Hepatic stellate cell (primary cell): ENCODE results near the gene DLG2.

Source experiments
- DNase-seq: peaks from one replicate; pipeline ENCODE4 v3.0.0; 2011; ENCODE audit warnings: low spot score

Gene DLG2

DNA sequence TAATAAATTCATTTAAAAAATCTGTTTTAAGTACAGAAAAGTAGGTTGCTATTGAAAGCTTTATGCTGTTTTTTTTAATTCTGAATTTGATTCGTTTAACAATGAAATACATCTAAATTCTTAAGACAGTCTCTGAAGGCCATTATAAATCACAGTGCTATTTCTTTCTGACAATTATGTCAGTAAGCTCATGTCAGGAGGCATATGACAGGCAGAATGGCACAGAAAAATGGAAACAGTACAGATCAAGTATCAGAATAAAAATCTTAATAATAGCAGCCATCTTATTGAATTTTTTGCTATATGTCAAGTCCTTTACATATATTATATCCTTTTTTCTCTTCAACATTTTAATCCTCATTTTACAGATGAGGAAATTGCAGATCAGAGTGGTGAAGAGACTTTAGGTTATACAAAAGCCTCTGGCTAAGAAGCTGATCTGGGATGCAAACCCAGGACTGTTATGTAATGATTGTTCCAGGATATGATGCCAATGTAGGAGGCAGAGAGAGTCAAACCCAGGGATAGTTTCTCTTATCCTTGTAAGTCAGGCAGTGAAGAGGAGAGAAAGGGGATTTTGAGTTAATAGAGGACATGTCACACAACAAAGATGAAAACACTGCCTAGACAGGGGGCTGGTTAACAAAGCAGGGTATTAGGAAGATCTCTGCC is 2057.9 kb downstream of the DLG2 start:
- no peak for DNase-seq

DNA sequence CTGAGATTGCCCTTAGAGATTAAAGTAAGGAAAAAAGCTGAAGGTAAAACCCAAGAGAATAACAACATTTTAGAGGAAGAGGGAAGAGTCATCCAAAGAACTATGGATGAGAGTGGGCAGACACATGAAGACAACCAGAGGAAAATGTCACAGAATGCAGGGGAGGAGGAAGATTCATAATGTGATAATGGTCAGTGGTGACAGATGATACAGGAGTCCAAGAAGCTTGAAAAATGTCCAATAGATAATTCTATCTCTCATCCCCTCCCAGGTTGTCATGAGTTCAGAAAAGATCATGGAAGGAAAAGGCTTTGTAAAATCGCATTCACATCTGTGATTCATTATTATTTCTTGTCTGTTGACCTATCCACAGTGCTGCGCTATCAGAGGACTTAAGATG is 2058.6 kb downstream of the DLG2 start:
- DNase-seq = no peak

DNA sequence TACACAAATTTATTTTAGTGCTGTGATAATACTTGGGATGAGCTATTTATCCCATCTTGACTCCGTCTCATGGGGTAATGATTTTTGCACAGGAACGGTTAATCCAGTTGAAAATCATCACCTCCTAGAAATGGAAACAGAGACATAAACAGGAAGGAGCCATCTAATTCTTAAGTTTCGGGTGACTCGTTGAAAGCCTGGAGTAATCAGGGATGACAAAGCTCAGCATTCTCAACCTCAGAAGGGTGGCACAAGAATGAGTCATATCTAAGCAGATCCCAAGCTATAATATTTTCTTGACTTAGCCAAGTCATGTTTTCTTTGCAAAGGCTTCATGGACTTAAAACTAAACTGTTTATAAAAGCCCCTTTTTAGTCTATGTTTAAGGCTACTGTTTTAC is 2060.2 kb downstream of the DLG2 start:
- no peak for DNase-seq

DNA sequence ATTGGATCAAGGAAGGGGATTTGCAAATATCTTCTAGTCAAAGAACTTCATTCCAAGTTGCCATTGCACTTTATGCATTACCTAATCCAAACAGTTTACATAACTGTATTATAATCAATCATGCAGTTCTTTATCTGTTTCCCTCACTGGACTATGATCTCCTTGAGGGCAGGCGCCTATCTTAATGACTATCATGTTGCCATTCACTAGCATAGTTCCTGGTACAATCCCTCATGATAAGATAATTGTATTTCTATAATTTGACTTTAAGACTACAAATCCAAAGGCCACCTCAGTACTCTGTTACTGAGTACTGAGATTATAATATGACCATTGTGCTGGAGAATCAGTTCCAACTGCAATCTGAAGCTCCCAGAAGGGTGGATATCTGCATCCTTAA is 2062.3 kb downstream of the DLG2 start:
- DNase-seq = no peak

DNA sequence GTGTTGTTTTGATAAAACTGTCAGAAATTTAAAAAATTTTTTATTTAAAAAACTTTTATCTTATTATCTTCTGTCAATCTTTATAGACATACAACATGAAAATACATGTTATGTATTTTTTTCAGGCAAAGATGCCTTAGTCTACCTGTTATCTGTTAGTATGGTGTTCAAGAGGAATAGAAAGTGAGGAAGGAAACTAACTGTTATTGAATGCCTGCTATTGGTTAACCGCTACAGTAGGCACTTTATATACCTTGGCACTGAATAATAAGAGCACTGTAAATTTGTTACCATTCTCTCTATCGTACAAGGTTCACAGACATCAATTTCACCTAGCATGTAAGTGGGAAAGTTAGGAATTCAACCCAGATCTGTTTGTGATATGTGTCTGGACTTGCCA is 2068.9 kb downstream of the DLG2 start:
- no peak for DNase-seq

DNA sequence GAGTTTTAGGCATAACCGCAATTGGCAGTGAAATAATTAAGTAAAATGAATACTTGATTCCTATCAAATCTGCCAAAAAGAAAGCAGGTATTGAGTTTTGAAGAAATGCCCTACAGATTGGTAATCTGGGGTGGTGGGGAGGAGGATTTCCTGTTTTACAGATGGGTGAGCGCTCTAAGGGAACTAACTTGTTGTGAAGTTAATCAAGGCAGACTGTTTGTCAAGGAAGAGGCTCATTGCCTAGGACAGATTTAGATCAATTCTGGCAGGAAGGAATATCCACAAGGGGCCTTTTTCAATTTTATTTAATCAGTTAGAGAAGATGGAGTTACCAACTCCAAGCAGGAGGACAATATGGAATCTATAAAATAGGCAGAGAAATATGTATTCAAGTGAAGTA is 2069.5 kb downstream of the DLG2 start:
- no peak for DNase-seq

DNA sequence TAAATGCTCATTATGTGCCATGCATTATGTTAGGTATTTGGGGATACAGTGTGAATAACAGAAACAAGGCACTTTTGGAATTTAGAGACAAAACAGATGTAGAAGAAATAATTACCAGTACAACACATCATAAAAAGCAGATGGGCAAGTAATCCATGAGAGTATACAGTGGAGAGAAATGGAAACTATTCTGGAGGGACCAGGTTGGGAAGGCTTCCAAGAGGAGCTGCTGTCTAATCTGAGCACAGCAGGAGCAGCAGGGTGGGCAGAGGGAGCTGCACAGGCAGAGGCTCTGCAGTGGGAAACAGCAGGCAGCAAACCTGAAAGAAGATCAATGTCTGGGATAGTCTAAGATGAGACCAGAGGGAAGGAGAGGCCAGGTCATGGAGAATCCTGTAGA is 2072.3 kb downstream of the DLG2 start:
- no peak for DNase-seq

DNA sequence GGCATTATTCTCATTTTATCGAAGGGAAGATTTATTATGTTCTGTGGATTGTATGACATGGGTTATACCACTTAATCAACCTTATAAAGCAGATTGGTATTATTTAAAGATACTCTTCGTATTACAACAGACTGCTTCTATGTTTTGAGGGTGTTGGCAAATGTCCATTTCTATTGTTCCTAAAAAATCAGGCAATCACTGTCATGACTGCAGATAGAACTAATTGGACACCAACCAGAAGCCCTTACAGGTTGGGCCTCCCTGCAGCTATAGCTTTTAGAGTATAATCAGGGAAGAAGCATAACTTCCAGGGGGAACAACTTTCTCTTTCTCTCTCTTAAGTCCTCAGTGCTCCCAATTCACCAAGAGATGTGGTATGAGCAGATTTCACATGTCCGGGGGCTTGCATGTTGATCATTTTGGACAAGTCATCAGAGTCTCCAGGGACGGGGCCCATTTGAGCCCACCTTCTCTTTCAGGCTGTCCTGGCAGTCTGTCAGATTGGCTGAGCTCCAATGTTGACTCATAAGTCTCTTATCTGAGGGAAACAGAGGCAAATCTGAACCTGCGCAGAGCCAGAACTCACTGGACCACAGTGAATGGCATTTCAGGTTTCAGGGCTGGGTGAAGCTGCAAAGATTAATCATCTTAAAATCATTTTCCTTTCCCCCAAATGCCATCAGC is 2077.0 kb downstream of the DLG2 start:
- no peak for DNase-seq

DNA sequence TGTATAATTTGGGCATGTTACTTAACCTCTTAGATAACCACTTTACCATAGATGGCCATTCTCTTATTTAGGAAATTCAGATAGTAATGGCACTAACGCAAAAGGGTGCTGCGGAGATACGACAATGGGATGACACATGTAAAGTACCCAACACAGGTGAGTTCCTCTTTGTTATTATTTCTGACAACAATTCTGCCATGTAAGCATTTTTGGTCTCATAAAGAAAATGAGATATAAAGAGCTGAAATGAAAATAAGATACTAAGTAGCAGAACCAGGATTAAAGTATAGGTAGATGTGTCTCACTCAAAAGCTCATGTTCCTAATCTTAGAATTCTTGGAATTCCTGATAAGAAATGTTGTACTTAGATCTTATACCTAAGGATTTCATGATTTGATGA is 2080.8 kb downstream of the DLG2 start:
- DNase-seq = no peak

DNA sequence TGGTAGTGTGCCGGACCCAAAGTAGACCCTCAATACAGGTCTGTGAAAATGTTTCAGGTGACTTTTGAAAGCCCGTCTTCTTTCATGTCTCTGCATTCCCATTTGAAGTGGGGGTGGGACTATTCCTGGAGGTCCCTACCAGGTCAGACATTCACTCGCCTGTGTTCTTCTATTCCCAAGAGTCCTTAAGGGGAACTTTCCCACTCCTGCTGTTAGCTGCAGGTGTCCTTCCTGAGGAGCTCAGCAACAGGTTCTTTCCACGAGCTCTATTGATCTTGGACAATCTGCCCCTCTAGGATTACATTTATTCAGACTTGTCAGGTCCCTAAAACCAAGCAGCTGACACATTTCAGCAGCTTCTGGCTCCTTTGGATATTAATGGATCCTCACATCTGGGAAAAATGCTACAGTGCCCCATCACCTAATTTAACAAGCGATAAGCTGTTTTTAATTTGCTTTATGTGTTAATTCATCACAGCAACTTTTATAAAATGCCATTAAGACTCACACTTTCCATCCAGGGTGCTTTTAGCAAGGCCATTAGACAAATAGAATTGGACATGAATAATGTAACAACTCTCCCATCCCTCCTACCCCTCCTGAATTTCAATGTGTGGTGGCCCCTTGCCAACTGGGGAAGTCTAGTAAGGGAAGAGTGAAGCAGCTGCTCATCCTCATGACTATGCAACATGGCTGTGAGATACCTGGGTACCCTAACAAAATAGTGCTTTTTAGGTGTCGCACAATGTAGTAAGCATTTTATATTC is 2081.5 kb downstream of the DLG2 start:
- DNase-seq = no peak

DNA sequence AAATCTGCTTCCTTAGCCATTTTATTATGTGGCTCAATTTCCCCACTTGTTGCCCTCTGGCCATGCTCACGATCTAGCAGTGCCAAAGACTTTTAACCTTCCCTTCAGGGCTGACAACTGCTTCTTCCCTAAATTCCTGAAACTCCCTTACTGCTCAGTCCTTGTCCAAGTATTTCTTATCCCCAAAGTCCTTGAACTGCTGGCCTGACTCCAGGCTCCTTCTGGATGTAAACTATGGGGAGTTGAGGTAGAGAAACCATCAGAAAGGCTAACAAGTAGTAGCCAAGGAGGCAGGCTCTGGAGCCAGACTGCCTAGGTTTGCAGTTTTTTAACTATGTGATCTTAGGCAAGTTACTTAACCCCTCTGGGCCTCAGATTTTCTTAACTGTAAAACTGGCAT is 2082.3 kb downstream of the DLG2 start:
- DNase-seq = no peak

DNA sequence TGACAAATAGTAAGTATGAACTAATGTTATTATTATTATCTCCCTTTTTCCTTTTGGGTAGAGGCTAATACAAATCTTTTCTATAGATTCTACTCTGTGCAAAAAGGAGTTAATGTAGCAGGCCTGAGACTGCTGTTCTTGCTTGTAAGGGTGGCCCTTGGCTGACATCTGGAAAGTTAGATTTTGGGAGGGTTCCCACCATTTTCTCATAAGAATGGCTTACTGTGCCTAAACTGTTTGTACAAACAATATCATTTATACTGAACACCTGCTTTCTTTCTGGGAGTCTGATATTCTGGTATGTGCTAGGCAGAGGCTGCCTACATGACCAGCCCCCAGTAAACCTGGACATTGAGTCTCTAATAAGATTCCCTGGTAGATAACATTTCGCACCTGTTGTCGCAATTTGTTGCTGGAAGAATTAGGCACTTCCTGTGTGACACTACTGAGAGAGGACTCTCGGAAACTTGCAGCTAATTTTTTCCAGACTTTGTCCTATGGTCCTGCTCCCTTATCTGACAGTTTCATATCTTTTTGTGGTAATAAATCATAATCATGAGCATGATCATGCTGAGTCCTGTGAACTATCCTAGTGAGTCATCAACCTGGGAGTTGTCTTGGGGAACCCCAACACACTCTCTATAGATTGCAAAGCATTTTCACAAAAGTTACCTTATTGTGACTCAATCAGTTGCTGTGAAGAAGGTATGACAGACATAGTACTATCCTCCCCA is 2083.3 kb downstream of the DLG2 start:
- no peak for DNase-seq

DNA sequence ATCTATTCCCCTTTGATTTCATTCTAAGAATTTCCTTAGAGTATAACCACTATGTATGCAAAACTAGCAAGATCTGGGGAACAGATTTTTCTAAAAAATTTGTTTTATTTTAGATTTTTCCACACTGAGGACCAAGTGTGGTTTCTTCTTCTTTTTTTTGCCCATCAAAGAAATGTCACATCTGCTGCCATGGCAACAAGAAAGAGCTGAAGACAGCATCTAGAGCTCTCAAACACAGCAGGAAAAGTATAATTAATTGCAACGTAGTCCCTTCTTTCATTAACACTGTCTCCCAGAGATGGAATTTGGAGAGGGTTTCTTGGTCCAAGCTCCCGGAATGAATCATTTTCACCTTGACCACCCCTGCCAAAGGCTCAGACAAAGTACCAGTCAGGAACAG is 2084.3 kb downstream of the DLG2 start:
- no peak for DNase-seq

DNA sequence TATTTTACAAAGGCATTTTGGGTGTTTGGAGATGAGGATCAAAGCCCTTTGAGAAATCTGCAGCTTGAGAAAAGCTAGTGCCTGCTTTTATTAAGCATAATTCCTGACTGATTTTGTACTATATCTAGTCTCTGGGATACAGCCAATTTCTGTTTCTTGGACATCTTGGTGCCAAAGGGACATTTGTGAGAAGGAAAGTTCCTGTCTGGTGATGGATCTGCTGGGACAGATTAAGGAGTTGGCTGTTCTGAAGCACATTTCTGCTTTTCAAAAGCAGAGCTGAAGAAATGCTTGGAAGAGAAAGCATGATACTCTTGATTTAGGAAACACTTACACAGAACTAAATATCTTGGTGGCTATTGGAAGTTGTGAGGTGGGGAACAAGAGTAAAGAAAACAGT is 2086.4 kb downstream of the DLG2 start:
- no peak for DNase-seq

DNA sequence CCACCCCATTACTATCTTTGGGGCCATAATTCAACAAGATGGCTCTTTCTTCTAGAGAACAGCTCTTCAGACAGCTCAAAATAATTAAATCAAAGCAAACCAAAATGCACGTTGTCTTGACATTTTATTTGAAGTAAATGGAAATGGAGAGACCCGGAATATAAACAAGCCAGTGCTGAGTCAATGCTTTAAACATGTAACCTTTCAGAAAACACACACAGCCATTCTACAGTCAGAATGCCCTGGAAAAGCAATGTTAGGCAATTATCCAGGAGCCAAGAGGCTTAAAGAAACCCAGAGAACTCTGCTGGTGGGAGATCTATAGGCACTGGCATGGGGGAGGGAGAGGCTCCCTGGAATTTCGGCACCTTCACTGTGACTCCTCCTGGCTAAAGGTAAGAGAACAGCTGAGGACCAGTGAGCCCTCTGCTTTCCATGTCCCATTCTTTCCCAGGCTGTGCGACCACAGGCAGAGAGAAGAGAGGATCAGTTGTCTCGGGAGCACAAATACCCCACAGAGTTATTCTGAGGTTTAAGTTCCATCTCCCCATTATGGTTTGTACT is 2086.9 kb downstream of the DLG2 start:
- DNase-seq = no peak

DNA sequence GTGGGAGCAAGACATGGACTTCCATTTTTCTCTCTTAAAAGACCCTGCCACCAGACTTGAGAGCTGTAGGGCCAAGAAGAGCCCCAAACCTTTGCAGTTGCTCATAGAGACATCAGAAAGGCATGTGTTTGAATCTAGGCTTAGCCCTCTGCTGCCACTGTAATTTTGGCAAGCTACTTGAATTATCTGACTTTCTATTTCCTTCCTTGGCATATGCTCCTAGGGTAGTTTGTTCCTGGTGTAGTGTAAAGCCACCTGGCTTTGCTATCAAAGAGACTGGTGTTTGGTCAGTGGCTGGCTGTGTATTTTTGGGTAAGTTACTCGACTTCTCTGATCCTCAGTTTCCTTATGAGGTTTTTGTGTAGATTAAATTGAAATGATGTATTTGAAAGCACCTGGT is 2088.9 kb downstream of the DLG2 start:
- DNase-seq = no peak

DNA sequence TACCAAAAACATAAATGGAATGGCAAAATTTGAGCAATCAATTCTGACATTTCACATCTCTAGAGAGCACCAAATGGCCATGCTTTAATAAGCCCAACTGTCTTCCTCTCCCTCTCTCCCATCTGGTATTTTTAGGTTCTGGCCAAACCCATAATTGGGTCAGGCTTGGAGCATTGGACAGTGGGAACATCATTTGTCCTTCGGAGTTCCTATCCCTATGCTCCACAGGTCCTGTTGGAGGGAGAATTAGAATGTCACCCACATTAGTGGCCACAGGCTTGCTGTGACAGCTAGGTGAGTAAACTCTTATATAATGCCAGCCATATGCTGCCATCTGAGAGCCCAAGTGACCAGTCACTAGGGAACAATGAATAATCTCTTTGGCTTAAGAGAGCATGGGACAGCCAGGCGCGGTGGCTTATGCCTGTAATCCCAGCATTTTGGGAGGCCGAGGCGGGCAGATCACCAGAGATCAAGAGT is 2090.0 kb downstream of the DLG2 start:
- no peak for DNase-seq

DNA sequence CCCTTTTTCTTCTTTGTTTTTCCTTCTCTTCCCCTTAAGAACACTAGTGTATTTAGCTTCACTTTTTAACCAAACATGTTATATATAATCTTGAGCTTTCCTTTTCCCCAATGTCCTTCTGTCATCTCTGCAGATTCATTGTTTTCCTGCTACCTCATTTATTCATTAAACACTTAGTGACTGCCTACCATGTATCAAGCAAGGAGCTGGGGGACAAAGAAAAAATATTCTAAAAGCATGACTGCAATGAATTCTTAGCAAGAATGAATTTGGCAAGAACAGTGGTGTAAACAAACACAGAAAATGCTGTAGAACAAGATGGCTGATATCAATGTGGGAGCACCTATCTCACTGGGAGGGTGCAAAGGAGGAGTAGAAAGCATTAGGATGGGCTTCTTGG is 2094.0 kb downstream of the DLG2 start:
- no peak for DNase-seq

DNA sequence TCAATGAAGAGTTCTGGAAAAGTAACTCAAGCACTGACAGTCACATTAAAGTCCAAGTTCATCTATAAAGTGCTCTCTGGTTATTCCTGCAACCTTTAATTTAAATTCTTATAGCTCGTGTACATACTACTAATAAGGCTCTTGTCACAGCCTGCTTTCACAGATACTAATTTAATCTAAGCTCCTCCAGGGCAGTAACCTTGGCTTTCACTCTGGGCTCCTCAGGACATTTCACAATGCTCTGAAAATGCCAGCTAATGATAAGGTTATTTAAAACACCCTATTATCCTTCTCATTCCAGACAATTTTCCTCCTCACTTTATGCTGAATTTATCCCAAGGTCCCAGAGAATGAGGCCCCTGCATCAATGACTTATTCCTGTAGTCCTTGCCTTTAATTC is 2098.3 kb downstream of the DLG2 start:
- DNase-seq = no peak

DNA sequence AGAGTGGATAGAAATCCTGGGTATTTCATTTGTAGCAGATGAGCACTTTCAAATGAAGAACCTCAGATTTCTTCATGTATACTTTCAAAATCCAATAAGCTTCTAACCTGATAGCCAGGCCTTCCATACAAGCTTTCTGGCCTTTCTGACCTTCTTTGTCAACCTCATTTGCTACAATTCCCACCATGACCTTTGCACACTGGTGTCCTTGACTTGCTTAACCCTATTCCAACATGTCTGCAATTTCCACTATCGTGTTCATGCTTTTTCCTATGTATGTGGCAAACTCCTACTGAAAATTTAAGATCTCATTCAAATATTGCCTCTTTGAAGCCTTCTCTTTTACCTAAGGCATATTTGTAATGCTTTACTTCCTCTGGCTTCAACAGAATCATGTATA is 2098.9 kb downstream of the DLG2 start:
- no peak for DNase-seq

DNA sequence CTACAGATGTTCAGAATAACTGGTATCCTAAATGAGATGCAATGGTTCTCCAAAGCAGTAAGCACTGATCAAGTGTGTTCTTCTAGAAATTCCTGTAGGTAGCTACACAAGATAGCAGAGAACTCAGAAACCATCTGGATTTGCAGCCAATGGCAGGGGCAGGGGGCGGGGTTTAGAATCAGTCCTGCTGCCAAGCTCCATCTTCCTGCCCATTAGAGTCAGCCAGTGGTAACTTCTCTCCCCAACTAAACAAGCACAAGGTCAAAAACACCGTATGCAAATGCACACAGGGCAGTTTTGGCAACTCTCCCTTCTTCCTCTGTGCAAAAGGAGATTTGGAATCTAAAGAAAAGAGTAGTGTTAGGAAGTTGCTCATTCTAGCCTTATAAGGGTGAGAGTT is 2103.5 kb downstream of the DLG2 start:
- no peak for DNase-seq

DNA sequence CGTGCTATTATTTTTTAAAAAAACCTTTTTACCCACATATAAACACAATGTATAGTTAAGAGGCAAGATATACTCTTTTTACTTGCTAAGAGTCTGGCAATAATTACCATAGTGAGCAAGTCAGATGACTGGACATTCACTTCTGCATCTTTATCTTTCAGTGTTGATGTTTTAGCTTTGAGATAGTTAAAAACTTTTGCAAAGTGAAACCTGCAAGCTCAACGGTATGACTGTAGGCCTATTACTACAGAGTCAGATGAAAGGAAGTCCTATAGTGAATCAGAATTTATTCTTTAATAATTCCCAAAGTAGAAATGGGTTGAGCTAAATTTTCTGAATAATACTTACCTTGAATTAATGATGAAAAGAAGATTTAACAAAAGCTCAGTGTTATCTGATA is 2104.2 kb downstream of the DLG2 start:
- no peak for DNase-seq
